ENCODE measurements around the gene ABCC8. TPM values are rescaled to one million over a fixed set of nuclear protein-coding genes. Genes with fewer than 3 reads are reported as not detected.
A peak's percentile ranks its signal among the peaks of the same experiment; 100 is the strongest.

ABCC8 gene
- total RNA-seq, 4 donors from 2014 or later: 0.23 to 1.9 (median 0.62) TPM; not detected in 1

- H3K27ac ChIP-seq: peak overlapping the region in 1 of 4 donors; percentile 59
- no peak for ATAC-seq
- H3K9me3 ChIP-seq: no peaks in the 10 kb centered on the region
- no peaks in the 10 kb centered on the region for H3K27me3 ChIP-seq
- no peaks in the 10 kb centered on the region for H3K36me3 ChIP-seq
- H3K4me3 ChIP-seq: no peak overlapping the region
- TF ChIP-seq CTCF (IDR thresholded peaks at IDR 0.05) (no peak), EP300 (IDR thresholded peaks at IDR 0.05) (no peak), POLR2AphosphoS5 (IDR thresholded peaks at IDR 0.05) (no peak), POLR2A (IDR thresholded peaks at IDR 0.05) (no peak)
- 86 to 89% methylated on average over 2 of the region's 2 CpGs for WGBS, 2 donors (ENCODE audit: low coverage in 1 of 2)
- H3K4me1 ChIP-seq: peaks cover 0 to 23% (median 7%) of the 10 kb centered on the region in 3 donors
Observed at GRCh38 chr11:17507773-17508172, 31.1 kb upstream of the ABCC8 start.

GRCh38 chr11:17506942-17507341 is 30.3 kb upstream of the ABCC8 start:
- Histone ChIP-seq H3K4me3 (no peak overlapping the region), H3K27me3 (no peaks in the 10 kb centered on the region), H3K9me3 (no peaks in the 10 kb centered on the region), H3K4me1 (peaks cover 0 to 23% (median 7%) of the 10 kb centered on the region in 3 donors), H3K36me3 (no peaks in the 10 kb centered on the region), H3K27ac (no peak overlapping the region)
- ATAC-seq: no peak
- no peak for TF ChIP-seq POLR2AphosphoS5 (IDR thresholded peaks at IDR 0.05)
- no peak for TF ChIP-seq EP300 (IDR thresholded peaks at IDR 0.05)
- TF ChIP-seq CTCF (IDR thresholded peaks at IDR 0.05): no peak
- 40 to 100% methylated on average over 1 to 2 of the region's 3 CpGs for WGBS, 2 donors (ENCODE audit: low coverage in 1 of 2)

GRCh38 chr11:17506314-17506713 is 29.7 kb upstream of the ABCC8 start:
- TF ChIP-seq EP300 (IDR thresholded peaks at IDR 0.05) (no peak), POLR2AphosphoS5 (IDR thresholded peaks at IDR 0.05) (no peak), CTCF (IDR thresholded peaks at IDR 0.05) (no peak), POLR2A (IDR thresholded peaks at IDR 0.05) (no peak)
- Histone ChIP-seq H3K27ac (no peak overlapping the region), H3K27me3 (no peaks in the 10 kb centered on the region), H3K36me3 (no peaks in the 10 kb centered on the region), H3K9me3 (no peaks in the 10 kb centered on the region), H3K4me1 (peaks cover 0 to 23% (median 7%) of the 10 kb centered on the region in 3 donors), H3K4me3 (no peak overlapping the region)
- WGBS, 2 donors (ENCODE audit: low coverage in 1 of 2): 75 to 89% methylated on average over 5 to 6 of the region's 6 CpGs
- no peak for ATAC-seq

GRCh38 chr11:17505146-17505545 is 28.5 kb upstream of the ABCC8 start:
- TF ChIP-seq POLR2AphosphoS5 (IDR thresholded peaks at IDR 0.05): no peak
- no peaks in the 10 kb centered on the region for H3K36me3 ChIP-seq
- H3K27me3 ChIP-seq: no peaks in the 10 kb centered on the region
- H3K9me3 ChIP-seq: no peaks in the 10 kb centered on the region
- peaks cover 0 to 23% (median 7%) of the 10 kb centered on the region in 3 donors for H3K4me1 ChIP-seq
- no peak overlapping the region for H3K4me3 ChIP-seq
- no peak for ATAC-seq
- no peak overlapping the region for H3K27ac ChIP-seq
- WGBS, 2 donors (ENCODE audit: low coverage in 1 of 2): 29 to 73% methylated on average over 1 to 3 of the region's 4 CpGs

GRCh38 chr11:17504330-17505107 is 27.9 kb upstream of the ABCC8 start:
- no peak overlapping the region for H3K27ac ChIP-seq
- TF ChIP-seq POLR2A (IDR thresholded peaks at IDR 0.05) (no peak), CTCF (IDR thresholded peaks at IDR 0.05) (peak in 3 of 4 experiments; percentile 81 to 95 (median 85))

More at GRCh38 chr11:17504330-17505107, 27.9 kb upstream of the ABCC8 start:
- H3K4me1 ChIP-seq: peaks cover 0 to 23% (median 7%) of the 10 kb centered on the region in 3 donors
- no peaks in the 10 kb centered on the region for H3K27me3 ChIP-seq
- no peaks in the 10 kb centered on the region for H3K9me3 ChIP-seq
- no peak overlapping the region for H3K4me3 ChIP-seq
- peak; percentile 52 for ATAC-seq
- WGBS, 2 donors (ENCODE audit: low coverage in 1 of 2): 0 to 40% methylated on average over 1 to 2 of the region's 9 CpGs
- no peaks in the 10 kb centered on the region for H3K36me3 ChIP-seq
